ENCODE measurements around the gene CETN3.

- TF ChIP-seq TAF1 (IDR thresholded peaks at IDR 0.05; ENCODE audit: low read depth, low read length) (no peak), POLR2A (IDR thresholded peaks at IDR 0.05; ENCODE audit: low read depth, low read length) (no peak), PAX5 (IDR thresholded peaks at IDR 0.05; ENCODE audit: insufficient read depth, low read length, severe bottlenecking) (no peak)
These were observed 14.7 kb upstream of the CETN3 start for GRCh38 chr5:90424245-90424644.
